Fibroblast of pulmonary artery (primary cell): Measurements from ENCODE around the gene PACS1.

Source experiments
- DNase-seq: peaks from one replicate; pipeline ENCODE4 v3.0.0-alpha.2; 2010; ENCODE audit warnings: low read depth
- H3K4me3 ChIP-seq: replicated peaks from 2 replicates; pipeline ENCODE4 v1.5.1; 2011; ENCODE audit warnings: low read depth, mild to moderate bottlenecking, control low read depth, low read length, moderate library complexity
- CTCF ChIP-seq: IDR thresholded peaks from 2 replicates; pipeline ENCODE4 v1.5.1; 2011; ENCODE audit warnings: mild to moderate bottlenecking, control low read depth, low read length, inconsistent platforms; ENCODE audit errors: missing control alignments

Gene PACS1

GRCh38 chr11:66235141-66235540 is 165.1 kb downstream of the PACS1 start:
- DNase-seq = no peak
- H3K4me3 ChIP-seq = no peak overlapping the region
- no peak for TF ChIP-seq CTCF

DNA sequence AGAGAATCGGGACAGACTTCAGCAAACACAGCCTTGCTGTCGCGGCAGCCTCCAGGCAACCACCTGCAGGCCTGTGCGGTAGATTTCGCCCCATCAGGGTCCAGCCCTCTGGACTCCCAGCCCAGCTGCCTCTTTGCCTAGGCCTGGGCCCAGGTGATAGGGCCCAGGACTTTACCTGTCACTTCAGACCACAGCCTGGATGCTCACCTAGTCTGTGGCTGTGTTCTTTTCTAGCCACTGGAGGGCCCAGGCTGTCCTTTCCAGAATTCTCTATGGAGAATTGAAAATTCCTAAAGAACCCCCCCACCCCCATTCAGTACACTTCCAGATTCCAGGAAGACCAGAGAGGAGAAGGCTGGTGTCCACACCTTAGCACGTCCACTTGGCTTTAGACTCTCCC is 167.8 kb downstream of the PACS1 start:
- no peak overlapping the region for H3K4me3 ChIP-seq
- no peak for DNase-seq
- TF ChIP-seq CTCF = no peak

DNA sequence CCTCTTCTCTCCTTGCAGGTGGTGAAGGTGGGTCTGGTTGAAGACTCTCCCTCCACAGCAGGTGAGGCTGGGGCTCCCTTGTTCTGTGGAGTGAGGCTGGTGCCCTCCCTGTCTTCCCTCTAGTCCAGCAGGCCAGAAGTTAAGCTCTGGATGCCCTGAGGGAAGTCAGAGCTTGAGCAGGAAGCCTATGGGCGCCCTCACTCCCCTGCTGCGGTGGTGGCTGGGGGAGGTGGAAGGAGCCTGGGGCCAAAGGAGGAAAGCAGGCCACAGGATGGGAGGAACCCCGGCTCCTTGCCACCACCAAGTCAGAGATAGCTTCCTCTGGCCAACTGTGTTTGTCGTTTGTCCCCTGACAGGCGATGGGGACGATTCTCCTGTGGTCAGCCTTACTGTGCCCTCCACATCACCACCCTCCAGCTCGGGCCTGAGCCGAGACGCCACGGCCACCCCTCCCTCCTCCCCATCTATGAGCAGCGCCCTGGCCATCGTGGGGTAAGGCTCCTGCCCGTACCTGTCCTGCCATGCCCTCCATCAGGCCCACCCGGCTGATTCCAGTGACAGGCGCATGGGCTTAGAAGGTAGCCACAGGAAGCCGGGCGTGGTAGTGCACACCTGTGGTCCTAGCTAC is 168.8 kb downstream of the PACS1 start:
- TF ChIP-seq CTCF = no peak
- DNase-seq = no peak
- no peak overlapping the region for H3K4me3 ChIP-seq

DNA sequence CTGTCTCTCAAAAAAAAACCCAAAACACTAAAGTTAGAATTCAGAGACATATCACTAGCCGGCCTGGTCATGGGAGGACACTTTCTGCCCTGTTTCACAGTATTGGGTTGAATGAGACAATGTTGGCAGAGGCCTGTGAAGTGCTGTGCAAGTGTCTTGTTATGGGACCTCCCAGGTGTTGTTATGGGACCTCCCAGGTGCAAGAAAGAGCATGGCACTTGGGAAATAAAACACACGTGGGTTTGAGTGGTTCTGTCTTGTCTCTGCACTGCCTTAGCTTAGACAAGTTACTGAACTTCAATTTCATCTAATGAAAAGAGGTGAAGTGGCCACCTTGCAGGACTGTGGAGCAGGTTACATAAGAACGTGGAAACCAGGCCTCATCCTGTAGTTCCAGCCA is 169.4 kb downstream of the PACS1 start:
- TF ChIP-seq CTCF = no peak

DNA sequence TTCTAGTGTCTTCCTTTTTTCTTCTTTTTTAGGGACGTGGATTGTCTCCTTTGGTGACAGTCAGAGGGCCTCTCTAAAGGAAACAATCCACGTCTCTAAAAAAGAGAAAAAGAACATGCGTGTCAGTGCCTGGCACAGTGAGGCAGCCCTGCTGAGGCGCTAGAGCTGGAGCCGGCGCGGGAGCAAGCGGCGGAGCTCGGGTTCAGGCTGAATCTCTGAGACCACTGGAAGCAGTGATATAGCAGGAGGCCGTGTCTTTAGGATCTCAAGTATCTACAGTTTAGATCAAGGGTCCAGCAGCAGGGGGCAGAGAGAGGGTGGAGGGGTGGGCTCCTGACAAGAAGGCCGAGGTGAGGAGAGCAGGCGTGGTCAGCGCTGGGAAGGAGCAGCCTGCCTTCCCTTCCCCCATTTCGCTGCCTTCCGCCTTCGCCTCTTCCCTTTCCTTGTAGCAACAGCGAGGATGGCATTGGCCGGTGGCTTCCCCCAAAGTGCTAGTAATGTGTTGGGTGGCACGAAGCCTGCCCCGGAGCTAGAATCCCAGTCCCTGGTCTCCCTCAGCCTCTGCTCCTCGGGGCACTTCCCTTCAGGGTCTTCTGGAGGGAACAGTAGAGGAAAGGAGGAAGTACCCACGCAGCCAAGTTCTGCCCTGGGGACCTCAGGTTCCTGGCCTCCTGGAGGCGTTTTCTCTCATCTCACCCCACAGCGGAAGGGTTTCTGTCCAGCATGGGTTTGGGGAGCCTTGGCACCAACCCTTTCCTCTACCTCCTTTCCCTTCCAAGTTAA is 170.1 kb downstream of the PACS1 start:
- TF ChIP-seq CTCF = no peak
- no peak for DNase-seq
- H3K4me3 ChIP-seq = no peak overlapping the region

More for the DNA sequence above, 169.4 kb downstream of the PACS1 start:
- DNase-seq = no peak
- H3K4me3 ChIP-seq = no peak overlapping the region

GRCh38 chr11:66240781-66241136 is 170.7 kb downstream of the PACS1 start:
- no peak for DNase-seq
- TF ChIP-seq CTCF = no peak

More at GRCh38 chr11:66240781-66241136, 170.7 kb downstream of the PACS1 start:
- no peak overlapping the region for H3K4me3 ChIP-seq
